NCI-H2029 (cell line): ENCODE results near the gene PARP12.

Source experiments
- DNase-seq: peaks from one replicate; lab custom pipeline; 2025; lab: John Stamatoyannopoulos, UW

PARP12 gene

GRCh38 chr7:139991269-139991666, 71.5 kb downstream of the PARP12 start:
- no peak for DNase-seq

GRCh38 chr7:139990571-139991268, 72.0 kb downstream of the PARP12 start:
- DNase-seq: no peak

GRCh38 chr7:139990142-139990535, 72.6 kb downstream of the PARP12 start:
- no peak for DNase-seq

DNA sequence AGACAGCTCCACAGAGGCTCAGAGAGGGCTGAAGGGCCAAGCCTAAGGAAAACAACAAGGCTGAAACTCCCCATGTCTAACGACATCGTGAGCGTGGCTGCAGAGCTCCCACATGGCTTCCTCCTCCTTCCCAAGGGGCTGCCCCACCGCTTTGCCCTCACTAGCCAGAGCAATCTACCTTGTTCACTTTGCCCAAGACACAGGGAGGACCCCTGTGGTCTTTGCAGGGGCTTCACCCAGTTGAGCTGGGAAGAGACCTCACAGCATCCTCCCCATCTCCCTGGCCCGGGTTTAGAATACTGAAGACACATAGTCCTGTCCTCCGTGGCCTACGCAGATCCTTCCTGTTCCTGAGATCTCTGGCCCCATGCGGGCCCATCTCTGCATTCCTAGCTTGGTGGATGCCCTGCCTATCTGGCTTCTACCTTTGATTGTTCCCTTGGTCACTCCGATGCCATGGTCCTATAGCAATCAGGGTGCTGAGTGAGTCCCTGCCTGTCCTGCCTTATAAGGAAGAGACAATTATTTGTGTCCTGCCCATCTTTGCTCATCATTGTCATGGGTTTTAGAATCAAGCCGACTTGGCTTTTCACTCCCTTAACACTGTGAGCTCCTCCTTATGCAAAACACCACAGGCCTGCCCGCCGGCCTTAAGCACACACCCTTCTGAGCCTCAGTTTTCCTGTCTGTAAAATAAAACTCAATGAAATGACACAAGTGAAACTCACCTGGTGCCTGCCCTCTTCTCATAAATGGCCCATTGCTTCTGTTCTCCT, 73.2 kb downstream of the PARP12 start:
- no peak for DNase-seq

DNA sequence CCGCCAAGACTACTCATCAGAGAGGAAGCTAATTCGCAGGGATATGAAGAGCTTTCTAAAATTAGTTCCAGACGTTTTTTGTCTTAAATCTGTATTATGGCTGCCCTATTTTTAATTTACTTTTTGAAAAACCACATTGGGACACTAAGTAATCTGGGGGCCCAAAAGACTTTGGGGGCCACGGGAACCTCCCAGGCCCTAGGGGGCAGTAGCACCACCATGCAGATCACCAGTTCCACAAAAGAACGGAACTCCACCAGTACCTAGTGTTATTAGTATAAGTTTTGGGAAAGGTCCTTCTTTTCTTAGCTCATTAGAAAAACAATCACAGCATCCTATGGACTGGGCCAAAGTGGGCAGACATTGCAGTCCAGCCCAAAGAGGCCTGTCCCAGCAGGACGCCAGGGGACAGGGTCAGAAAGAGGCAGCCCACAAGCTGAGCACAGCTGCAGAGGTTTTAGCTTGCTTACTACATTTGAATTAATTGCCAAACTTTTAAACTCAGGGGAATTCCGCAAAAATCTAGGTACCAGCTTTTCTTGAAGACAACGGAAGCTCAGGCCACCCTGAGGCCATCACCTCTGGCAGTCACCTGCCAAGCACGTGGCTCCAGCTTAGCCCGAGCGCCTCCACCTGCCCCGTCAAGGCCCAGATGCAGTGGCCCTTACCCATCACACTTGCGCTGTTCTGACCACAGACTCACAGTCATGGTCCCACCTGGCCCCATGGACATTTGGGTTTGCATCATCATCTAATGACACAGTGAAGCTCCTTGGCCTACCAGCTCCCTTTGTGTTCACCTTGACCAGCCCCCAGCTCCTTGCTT, 74.8 kb downstream of the PARP12 start:
- DNase-seq: no peak

GRCh38 chr7:139985811-139986210, 76.9 kb downstream of the PARP12 start:
- no peak for DNase-seq

GRCh38 chr7:139984642-139985539, 77.9 kb downstream of the PARP12 start:
- no peak for DNase-seq

DNA sequence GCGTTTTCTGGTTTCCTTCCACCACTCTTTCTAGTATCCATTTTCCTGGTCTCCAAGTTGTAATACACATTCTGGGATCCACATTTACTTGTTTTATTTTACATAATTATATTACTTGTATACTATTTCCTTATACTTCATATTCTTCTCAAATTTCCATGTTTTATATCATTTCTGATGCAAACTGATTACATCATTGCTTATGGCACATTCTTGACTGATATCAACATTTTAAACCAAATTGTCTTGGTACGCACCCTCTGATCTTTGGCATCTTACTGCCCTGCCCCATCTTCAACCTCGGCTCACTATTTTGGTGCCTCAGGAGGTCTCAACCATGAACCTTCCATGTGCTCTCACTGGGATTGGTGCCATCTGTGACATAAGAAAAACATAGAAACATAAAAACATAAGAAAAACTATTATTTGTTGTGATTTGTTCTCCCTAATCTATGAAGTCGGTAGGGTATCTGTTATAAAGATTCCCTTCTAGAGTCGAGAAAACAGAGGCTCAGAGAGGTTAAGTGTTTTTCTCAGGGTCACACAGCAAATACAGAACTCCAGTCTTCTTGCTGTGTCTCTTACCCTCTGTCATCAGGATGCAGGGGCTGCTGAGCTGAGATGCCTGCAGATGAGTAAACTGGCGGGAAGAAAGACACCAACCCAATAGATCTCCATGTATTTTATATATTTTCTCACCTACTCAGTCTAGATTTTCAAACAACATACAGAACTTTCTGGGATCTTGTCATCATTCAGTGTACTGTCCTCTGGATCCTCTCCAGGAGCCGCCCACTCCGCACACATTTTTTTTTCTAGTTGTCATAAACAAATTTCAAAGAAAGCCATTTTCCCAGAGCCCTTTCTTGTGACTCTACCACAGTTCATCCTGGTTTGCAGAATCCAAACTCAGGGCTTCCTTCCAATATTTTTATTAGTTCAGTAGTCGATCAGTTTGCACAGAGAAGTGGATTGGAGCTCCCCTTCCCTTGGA, 79.5 kb downstream of the PARP12 start:
- no peak for DNase-seq

GRCh38 chr7:139981511-139981895, 81.2 kb downstream of the PARP12 start:
- no peak for DNase-seq

- DNase-seq: no peak
Measured at GRCh38 chr7:139976838-139977656, 85.7 kb downstream of the PARP12 start.

GRCh38 chr7:139976055-139976837, 86.5 kb downstream of the PARP12 start:
- DNase-seq: no peak

GRCh38 chr7:139974179-139974811, 88.5 kb downstream of the PARP12 start:
- DNase-seq: no peak
